DND-41 (cell line): ENCODE results near the gene DISP1.

Source experiments
- CTCF ChIP-seq: IDR thresholded peaks from 2 replicates; pipeline ENCODE4 v1.5.1; 2012; ENCODE audit warnings: borderline replicate concordance, low read length, moderate library complexity, mild to moderate bottlenecking; ENCODE audit not compliant: poor library complexity, severe bottlenecking; ENCODE audit errors: extremely low read depth
- EZH2 ChIP-seq: IDR thresholded peaks from 3 replicates; pipeline ENCODE4 v1.6.1; 2012; ENCODE audit warnings: borderline replicate concordance, low read depth, mild to moderate bottlenecking, moderate library complexity, low read length, inconsistent platforms; ENCODE audit not compliant: severe bottlenecking

GRCh38 chr1:222818171-222818570 lies 3.3 kb downstream of the DISP1 start:
- TF ChIP-seq CTCF: no peak
- TF ChIP-seq EZH2: no peak
